ENCODE measurements around the gene INTS6.
"Not testable (repeated sequence)": the region's sequence is repeated elsewhere in the genome, so short reads cannot be mapped to it uniquely, and the experiment has no call there.

INTS6 gene

GRCh38 chr13:51453959-51454703 lies 1.3 kb upstream of the INTS6 start:
- DNase-seq (ENCODE audit: low read depth): peak; percentile 27

DNA sequence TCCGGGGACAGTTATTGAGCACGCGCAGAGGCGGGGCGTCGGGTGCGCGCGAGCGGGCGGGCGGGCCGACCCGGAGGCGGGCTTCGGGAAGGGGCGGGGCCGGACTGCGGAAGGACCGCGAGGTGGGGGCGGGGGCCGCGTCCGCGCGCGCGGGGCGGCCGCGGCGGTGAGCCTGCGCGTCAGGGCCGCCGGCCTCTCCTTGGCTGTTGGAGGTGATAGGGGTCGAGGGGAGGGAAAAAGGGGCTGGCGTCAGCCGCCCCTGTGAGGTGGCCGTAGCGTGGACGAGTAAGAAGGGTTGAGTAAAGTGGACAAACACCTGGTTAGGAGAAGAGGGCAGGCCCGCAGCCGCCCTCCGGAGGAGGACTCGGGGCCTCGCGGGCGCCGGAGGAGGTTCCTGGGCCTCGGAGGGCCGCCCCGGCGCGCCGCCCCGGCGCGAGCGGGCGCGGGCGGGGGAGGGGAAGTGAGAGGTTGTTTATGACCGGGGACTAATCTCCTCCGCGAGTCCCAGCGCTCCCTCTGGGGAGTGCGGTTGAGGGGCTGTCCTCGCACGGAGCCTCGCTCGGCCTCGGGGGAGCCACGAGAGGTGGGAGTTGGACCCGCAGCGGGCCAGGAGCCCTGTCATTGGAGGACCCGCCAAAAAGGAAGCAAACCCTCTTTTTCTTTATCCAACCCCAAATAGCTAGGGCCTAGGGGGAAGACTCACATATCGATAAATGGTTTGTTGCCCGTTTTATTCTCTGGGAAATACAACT lies 547 bp upstream of the INTS6 start:
- no peak for DNase-seq (ENCODE audit: low read depth)

DNA sequence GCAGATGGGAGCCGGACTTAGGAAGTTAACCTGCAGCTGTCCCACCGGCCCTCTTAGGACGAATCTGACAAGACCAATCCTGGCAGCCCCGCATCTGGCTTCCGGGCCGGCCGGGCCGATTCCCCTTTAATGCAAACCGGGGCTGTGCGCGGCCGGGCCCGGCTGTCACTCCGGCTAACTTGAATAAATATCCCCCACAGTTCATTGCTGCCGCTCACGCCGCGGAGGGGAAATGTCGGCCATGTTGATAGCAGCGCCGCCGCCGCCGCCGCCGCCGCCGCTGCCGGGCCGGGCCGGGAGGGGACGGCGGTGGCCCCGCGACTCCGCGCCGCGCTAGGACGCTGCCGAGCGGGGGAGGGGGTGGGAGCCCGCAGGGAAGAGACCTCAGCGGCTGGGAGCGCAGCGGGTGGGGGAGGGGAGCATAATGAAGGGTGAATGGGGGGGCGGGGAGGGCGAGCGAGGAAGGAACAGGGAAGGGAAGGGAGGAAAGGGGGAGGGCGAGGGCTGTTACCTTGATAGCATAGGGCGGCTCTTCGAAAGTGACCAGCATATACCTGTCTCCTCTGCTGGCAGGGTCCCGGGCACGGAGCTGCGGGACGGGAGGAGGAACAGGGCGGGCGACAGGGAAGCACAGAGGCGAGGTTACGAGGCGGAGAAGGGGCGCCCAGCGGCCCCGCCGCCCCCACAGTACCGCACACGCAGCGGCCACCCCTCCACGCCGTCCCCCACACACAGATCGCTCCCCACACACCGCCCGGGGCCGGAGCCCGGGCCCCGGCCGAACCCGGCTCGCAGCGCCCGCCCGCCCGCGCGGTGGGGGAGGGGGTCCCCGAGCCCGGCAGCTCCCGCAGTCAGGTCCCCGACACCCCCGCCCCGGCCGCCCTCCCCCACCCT lies 1.1 kb downstream of the INTS6 start:
- DNase-seq (ENCODE audit: low read depth): peak; percentile 75

DNA sequence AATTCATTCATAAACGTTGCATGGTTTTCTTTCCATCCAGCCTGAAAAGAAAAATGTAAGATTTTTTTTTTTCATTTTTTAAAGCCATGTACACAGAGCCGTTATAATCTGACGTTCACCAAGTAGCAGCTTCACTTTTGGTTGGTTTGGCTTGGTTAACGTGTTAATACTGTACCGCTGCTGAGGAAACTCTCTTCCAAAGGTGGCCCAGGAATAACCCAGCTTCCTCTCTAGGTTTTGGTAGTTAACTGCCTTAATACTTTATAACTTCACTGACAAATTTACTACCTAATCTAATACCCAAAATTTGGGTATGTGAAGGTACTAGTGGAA lies 1.7 kb downstream of the INTS6 start:
- peak; percentile 18 for DNase-seq (ENCODE audit: low read depth)

DNA sequence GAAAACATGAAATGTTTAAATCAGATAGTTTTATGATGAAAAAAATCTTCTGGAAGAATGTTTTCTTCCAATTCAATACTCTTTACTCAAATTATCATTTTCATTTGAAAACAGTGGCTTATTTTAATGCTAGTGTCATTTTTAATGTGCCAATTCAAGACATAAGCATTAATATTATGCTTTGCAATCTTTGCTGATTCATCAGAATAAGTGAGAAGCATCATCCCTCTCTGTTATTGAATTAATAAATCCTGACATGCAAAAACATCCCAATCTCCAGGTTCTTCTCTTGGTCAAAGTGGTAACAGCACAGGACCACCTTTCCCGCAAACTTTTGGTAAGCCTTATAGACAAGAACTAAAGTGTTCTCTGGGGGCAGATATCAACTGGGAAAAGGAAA lies 3.8 kb downstream of the INTS6 start:
- no peak for DNase-seq (ENCODE audit: low read depth)

DNA sequence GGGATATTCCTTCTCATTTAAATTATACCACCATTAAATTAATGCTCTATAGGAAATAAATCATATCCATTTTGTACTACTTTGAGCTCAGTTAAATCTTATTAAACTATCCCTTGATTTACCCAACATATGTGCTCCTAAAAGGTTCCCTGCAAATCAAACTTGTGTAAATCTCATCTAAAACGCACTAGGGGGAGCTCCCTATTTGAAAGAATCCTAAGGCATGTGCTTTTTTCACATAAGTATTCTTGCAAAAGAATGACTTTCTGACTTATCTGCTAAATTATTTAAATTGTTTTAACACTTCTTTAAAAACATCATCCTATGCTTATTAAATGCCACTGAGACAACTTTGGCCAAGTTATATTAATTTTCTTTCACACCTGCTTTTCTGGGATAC lies 7.9 kb downstream of the INTS6 start:
- peak; percentile 56 for DNase-seq (ENCODE audit: low read depth)

GRCh38 chr13:51440381-51440780 lies 12.5 kb downstream of the INTS6 start:
- DNase-seq (ENCODE audit: low read depth): no peak

GRCh38 chr13:51437550-51438127 lies 15.2 kb downstream of the INTS6 start:
- no peak for DNase-seq (ENCODE audit: low read depth)

DNA sequence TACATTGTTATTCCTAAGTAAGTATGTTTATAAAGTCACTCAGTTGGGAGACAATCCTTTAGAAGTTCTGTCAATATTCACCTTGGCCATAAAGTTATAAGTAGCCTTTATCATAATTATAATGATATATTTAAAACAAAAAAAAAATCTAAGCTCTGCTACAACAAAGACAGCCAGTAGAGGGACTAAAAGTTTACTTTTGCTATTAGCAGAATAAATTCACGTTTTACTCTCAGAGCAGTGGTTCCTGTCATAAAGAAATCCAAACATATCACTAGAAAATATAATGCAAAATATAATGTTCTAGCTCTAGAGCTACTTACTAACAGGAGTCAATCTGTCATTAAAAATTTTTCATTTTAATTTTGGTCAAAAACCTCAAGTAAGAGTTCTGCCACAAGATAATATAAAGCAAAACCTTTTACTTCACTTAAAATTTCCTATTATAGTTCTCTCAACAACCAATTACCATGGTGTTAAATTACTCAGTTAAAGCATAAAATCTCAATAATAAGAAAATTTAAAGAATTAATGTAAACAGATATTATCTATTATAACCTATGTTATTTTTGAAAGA lies 17.7 kb downstream of the INTS6 start:
- peak; percentile 39 for DNase-seq (ENCODE audit: low read depth)

GRCh38 chr13:51432576-51432975 lies 20.3 kb downstream of the INTS6 start:
- DNase-seq (ENCODE audit: low read depth): no peak

- no peak for DNase-seq (ENCODE audit: low read depth)
Measured at GRCh38 chr13:51426982-51427381, 25.9 kb downstream of the INTS6 start.

- DNase-seq (ENCODE audit: low read depth): peak; percentile 70
Measured at GRCh38 chr13:51425410-51426042, 27.3 kb downstream of the INTS6 start.

DNA sequence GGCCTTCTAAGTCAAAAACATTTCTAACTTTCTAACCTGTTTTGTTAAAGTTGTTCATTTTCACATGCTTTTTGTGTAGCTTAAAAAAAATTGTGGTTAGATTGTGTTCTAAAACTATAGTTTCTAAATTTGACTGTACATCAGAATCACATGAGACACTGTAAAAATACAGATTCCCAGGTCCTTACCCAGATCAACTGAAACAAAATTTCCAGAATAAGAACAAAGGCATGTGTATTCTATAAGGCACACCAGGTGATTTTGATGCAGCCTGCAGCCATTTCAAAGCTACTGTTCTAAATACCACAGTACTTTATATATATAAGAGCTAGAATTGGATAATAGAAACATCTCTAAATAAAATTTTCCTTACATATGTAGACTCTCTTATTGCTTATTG lies 29.1 kb downstream of the INTS6 start:
- DNase-seq (ENCODE audit: low read depth): no peak

- no peak for DNase-seq (ENCODE audit: low read depth)
Measured at GRCh38 chr13:51422484-51422883, 30.4 kb downstream of the INTS6 start.

- DNase-seq (ENCODE audit: low read depth): no peak
Measured at GRCh38 chr13:51420681-51421490, 31.9 kb downstream of the INTS6 start.

DNA sequence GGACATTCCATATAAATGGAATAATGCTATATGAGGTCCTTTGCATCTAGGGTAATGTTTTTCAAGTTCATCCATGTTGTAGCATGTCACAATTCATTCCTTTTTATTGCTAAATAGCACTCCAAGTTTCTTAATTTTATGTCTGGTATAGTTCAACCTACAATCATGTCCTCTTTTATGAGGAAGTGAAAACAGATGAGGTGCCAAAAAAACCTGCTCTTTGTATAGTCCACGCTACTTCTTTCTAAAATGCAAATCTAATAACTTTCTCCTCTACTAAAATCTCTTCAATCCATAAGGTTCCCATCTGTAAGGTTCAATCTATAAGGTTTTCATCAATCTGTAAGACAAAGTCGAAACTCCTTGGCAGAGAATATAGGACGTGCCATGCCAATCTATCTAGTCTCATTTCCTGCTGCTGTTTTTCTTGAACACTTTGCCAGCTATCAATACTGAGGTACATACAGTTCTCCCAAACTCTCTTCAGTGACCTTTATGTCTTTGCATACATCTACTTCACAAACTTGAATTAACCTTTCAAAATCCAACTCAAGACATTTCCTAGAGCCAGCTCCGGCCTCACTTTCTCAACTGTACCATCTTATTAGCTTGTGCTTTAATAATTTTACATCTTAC lies 33.7 kb downstream of the INTS6 start:
- no peak for DNase-seq (ENCODE audit: low read depth)

DNA sequence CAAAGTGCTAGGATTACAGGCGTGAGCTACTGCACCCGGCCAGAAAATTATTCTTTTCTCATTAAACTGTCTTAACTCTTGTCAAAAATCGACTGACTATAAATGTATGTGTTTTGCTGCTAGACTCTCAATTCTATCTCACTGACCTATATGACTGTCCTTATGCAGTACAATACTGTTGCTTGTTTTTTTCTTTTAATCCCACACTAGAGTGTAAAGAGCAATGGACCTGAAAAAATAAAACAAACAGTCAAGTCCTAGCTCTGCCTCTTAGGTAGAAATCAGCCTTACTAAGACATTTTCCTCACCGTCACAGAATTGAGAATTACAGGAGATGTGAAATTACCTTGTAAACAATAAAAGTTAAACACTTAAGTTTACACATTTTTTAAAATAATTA lies 35.1 kb downstream of the INTS6 start:
- DNase-seq (ENCODE audit: low read depth): no peak

GRCh38 chr13:51416107-51416506 lies 36.7 kb downstream of the INTS6 start:
- no peak for DNase-seq (ENCODE audit: low read depth)

DNA sequence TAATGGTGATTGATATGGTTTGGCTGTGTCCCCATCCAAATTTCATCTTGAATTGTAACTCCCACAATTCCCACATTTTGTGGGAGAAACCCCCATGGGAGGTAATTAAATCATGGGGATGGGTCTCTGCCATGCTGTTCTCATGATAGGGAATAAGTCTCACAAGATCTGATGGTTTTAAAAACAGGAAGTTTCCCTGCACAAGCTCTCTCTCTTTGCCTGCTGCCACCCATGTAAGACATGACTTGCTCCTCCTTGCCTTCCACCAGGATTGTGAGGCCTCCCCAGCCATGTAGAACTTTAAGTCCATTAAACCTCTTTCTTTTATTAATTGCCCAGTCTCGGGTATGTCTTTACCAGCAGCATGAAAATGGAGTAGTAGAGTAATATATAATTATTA lies 37.5 kb downstream of the INTS6 start:
- not testable (repeated sequence) for DNase-seq (ENCODE audit: low read depth)

GRCh38 chr13:51412431-51412830 lies 40.4 kb downstream of the INTS6 start:
- DNase-seq (ENCODE audit: low read depth): no peak
